ENCODE results near the gene PHLDB2.

DNA sequence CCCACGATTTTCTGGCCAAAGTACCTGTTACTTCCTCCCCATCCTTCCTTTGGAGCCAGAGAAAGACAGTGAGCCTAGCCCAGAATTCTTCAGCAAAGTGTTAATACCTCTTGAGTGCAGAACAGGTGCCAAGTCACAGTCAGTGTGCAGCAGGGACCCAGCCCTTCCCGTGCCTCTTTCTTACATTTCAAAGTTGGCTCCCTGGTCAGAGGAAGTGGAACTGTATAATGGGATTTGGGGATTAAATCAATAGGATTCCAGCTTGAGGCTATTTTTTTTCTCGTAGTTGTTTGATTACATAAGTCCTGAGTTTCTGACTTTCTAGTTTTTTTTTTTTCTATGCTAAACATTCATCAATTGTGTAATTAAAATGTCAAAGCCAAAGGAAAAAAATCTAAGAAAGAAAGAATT is 67.2 kb downstream of the PHLDB2 start:
- no peak for TF ChIP-seq CTCF (IDR thresholded peaks at IDR 0.05; ENCODE audit: insufficient read depth, low read depth, low read length)
- no peak for TF ChIP-seq EZH2 (IDR thresholded peaks at IDR 0.05; ENCODE audit: insufficient read depth, low read length)
